ENCODE results near the gene SPP2. TPM values are rescaled to one million over a fixed set of nuclear protein-coding genes. Genes with fewer than 3 reads are reported as not detected.

The SPP2 gene
- total RNA-seq, 2 donors from 2014 or later, result not detected

GRCh38 chr2:234116010-234116409 is 65.5 kb downstream of the SPP2 start:
- H3K4me1 Mint-ChIP-seq, result peaks cover 2% of the 10 kb centered on the region
- H3K9me3 ChIP-seq (ENCODE audit: control insufficient read depth, low read length, poor library complexity, severe bottlenecking), result no peaks in the 10 kb centered on the region
- DNase-seq (no peak), ATAC-seq (no peak)
- H3K36me3 Mint-ChIP-seq (ENCODE audit: low read depth), result no peaks in the 10 kb centered on the region
- no peak overlapping the region for H3K4me3 Mint-ChIP-seq
- H3K27ac Mint-ChIP-seq, result no peak overlapping the region
- peaks cover 4% of the 10 kb centered on the region for H3K27me3 Mint-ChIP-seq

GRCh38 chr2:234121999-234122398 is 71.5 kb downstream of the SPP2 start:
- ATAC-seq (no peak), DNase-seq (no peak)
- Mint-ChIP-seq H3K4me3 (no peak overlapping the region), H3K27me3 (peaks cover 4% of the 10 kb centered on the region), H3K36me3 (ENCODE audit: low read depth) (no peaks in the 10 kb centered on the region), H3K27ac (no peak overlapping the region), H3K4me1 (peaks cover 2% of the 10 kb centered on the region)
- no peaks in the 10 kb centered on the region for H3K9me3 ChIP-seq (ENCODE audit: control insufficient read depth, low read length, poor library complexity, severe bottlenecking)

- Mint-ChIP-seq H3K27ac (no peak overlapping the region), H3K4me1 (peaks cover 6% of the 10 kb centered on the region), H3K4me3 (no peak overlapping the region), H3K36me3 (ENCODE audit: low read depth) (no peaks in the 10 kb centered on the region), H3K27me3 (no peaks in the 10 kb centered on the region)
- H3K9me3 ChIP-seq (ENCODE audit: control insufficient read depth, low read length, poor library complexity, severe bottlenecking), result no peaks in the 10 kb centered on the region
- ATAC-seq, result no peak
- no peak for DNase-seq
Observed at GRCh38 chr2:234125451-234126145, 75.1 kb downstream of the SPP2 start.

GRCh38 chr2:234126146-234126470 is 75.6 kb downstream of the SPP2 start:
- no peak for DNase-seq
- no peak for ATAC-seq
- H3K27ac Mint-ChIP-seq, result no peak overlapping the region

More at GRCh38 chr2:234126146-234126470, 75.6 kb downstream of the SPP2 start:
- H3K9me3 ChIP-seq (ENCODE audit: control insufficient read depth, low read length, poor library complexity, severe bottlenecking), result no peaks in the 10 kb centered on the region
- no peaks in the 10 kb centered on the region for H3K36me3 Mint-ChIP-seq (ENCODE audit: low read depth)
- H3K4me3 Mint-ChIP-seq, result no peak overlapping the region
- H3K27me3 Mint-ChIP-seq, result no peaks in the 10 kb centered on the region
- H3K4me1 Mint-ChIP-seq, result peaks cover 7% of the 10 kb centered on the region

Other genes starting within 250 kb of the SPP2 start
- gene HJURP, start 196.2 kb upstream of the SPP2 start, total RNA-seq, result 1 to 10 TPM in 1 of 2 donors, under 1 TPM in 1; 0.35 to 1.1 TPM
- gene TRPM8, start 133.3 kb upstream of the SPP2 start, total RNA-seq, result not detected

All from T-helper 17 cell (primary cell).